T-helper 1 cell treated with Interleukin-12 subunit alpha and Interleukin-12 subunit beta and Interleukin-4 antibody, amounts not matched to agents 30 μg/mL and 1 μg/mL, for 36 hours (primary cell): ENCODE data around the gene ZNF28.
A peak's percentile ranks its signal among the peaks of the same experiment; 100 is the strongest.
"Not testable (repeated sequence)": the region's sequence is repeated elsewhere in the genome, so short reads cannot be mapped to it uniquely, and the experiment has no call there.

Experiments
- H3K27ac Mint-ChIP-seq: one replicate; pipeline ENCODE4 v1.8.0; 2021; ENCODE audit warnings: mild to moderate bottlenecking, mixed read lengths
- H3K27me3 Mint-ChIP-seq: one replicate; pipeline ENCODE4 v1.8.0; 2021; ENCODE audit warnings: low read depth, mixed read lengths
- H3K36me3 Mint-ChIP-seq: one replicate; pipeline ENCODE4 v1.8.0; 2021; ENCODE audit warnings: low read depth, mixed read lengths
- H3K4me1 Mint-ChIP-seq: one replicate; pipeline ENCODE4 v1.8.0; 2021; ENCODE audit warnings: low read depth, mixed read lengths
- H3K4me3 Mint-ChIP-seq: one replicate; pipeline ENCODE4 v1.8.0; 2021; ENCODE audit warnings: mild to moderate bottlenecking, moderate library complexity, mixed read lengths
- H3K9me3 Mint-ChIP-seq: one replicate; pipeline ENCODE4 v1.8.0; 2021; ENCODE audit warnings: mixed read lengths

ZNF28 gene

GRCh38 chr19:52821204-52821960 lies at the start of gene ZNF28:
Gene ZNF28, minus strand, starts transcription at chr19:52821633. Its CDS starts 3,675 bp downstream, at chr19:52817958.
- peak within 1 kb of the TSS; percentile 83 for H3K27ac Mint-ChIP-seq
- H3K36me3 Mint-ChIP-seq: peaks cover 30% of the 10 kb centered on the region
- peak within 1 kb of the TSS; percentile 97 for H3K4me3 Mint-ChIP-seq
- H3K9me3 Mint-ChIP-seq: peaks cover 33% of the 10 kb centered on the region
- H3K27me3 Mint-ChIP-seq: not testable (repeated sequence)
- peaks cover 10% of the 10 kb centered on the region for H3K4me1 Mint-ChIP-seq

- H3K9me3 Mint-ChIP-seq: peaks cover 42% of the 10 kb centered on the region
- H3K4me3 Mint-ChIP-seq, H3K27ac Mint-ChIP-seq, H3K4me1 Mint-ChIP-seq, H3K36me3 Mint-ChIP-seq, H3K27me3 Mint-ChIP-seq: not testable (repeated sequence)
Observed at GRCh38 chr19:52868031-52868430, 46.6 kb upstream of the ZNF28 start.

GRCh38 chr19:52857378-52858191 lies 36.2 kb upstream of the ZNF28 start, which contains the start of gene ZNF468:
Gene ZNF468, minus strand, starts transcription at chr19:52857619. Its CDS starts 3,347 bp downstream, at chr19:52854272.
- H3K9me3 Mint-ChIP-seq: peaks cover 33% of the 10 kb centered on the region
- not testable (repeated sequence) for H3K27me3 Mint-ChIP-seq, H3K4me1 Mint-ChIP-seq
- peak within 1 kb of the TSS; percentile 86 for H3K27ac Mint-ChIP-seq
- peaks cover 31% of the 10 kb centered on the region for H3K36me3 Mint-ChIP-seq
- peak within 1 kb of the TSS; percentile 89 for H3K4me3 Mint-ChIP-seq

GRCh38 chr19:52856540-52857377 lies 35.3 kb upstream of the ZNF28 start:
- H3K9me3 Mint-ChIP-seq: peaks cover 24% of the 10 kb centered on the region
- H3K4me1 Mint-ChIP-seq, H3K27me3 Mint-ChIP-seq: not testable (repeated sequence)
- peak overlapping the region; percentile 89 for H3K4me3 Mint-ChIP-seq
- H3K27ac Mint-ChIP-seq: peak overlapping the region; percentile 86
- peaks cover 35% of the 10 kb centered on the region for H3K36me3 Mint-ChIP-seq

- peaks cover 89% of the 10 kb centered on the region for H3K36me3 Mint-ChIP-seq
- not testable (repeated sequence) for H3K4me1 Mint-ChIP-seq, H3K4me3 Mint-ChIP-seq
Observed at GRCh38 chr19:52847352-52847751, 25.9 kb upstream of the ZNF28 start.

GRCh38 chr19:52840825-52841465 lies 19.5 kb upstream of the ZNF28 start:
- H3K27ac Mint-ChIP-seq, H3K27me3 Mint-ChIP-seq, H3K4me1 Mint-ChIP-seq, H3K4me3 Mint-ChIP-seq: not testable (repeated sequence)
- Mint-ChIP-seq H3K36me3 (peaks cover 89% of the 10 kb centered on the region), H3K9me3 (peaks cover 76% of the 10 kb centered on the region)

More at GRCh38 chr19:52847352-52847751, 25.9 kb upstream of the ZNF28 start:
- H3K9me3 Mint-ChIP-seq: peaks cover 55% of the 10 kb centered on the region
- not testable (repeated sequence) for H3K27ac Mint-ChIP-seq, H3K27me3 Mint-ChIP-seq

- Mint-ChIP-seq H3K36me3 (peaks cover 34% of the 10 kb centered on the region), H3K9me3 (peaks cover 67% of the 10 kb centered on the region)
- not testable (repeated sequence) for H3K4me3 Mint-ChIP-seq, H3K27me3 Mint-ChIP-seq, H3K4me1 Mint-ChIP-seq, H3K27ac Mint-ChIP-seq
Observed at GRCh38 chr19:52834289-52834688, 12.9 kb upstream of the ZNF28 start.

- peaks cover 29% of the 10 kb centered on the region for H3K36me3 Mint-ChIP-seq
- H3K4me1 Mint-ChIP-seq, H3K27ac Mint-ChIP-seq, H3K4me3 Mint-ChIP-seq, H3K27me3 Mint-ChIP-seq: not testable (repeated sequence)
- peaks cover 62% of the 10 kb centered on the region for H3K9me3 Mint-ChIP-seq
Observed at GRCh38 chr19:52833541-52833940, 12.1 kb upstream of the ZNF28 start.

- H3K27ac Mint-ChIP-seq, H3K4me1 Mint-ChIP-seq, H3K27me3 Mint-ChIP-seq, H3K36me3 Mint-ChIP-seq, H3K4me3 Mint-ChIP-seq: not testable (repeated sequence)
- peaks cover 40% of the 10 kb centered on the region for H3K9me3 Mint-ChIP-seq
Observed at GRCh38 chr19:52829866-52830265, 8.4 kb upstream of the ZNF28 start.

- peaks cover 6% of the 10 kb centered on the region for H3K36me3 Mint-ChIP-seq
- H3K4me1 Mint-ChIP-seq: peaks cover 4% of the 10 kb centered on the region
- H3K27me3 Mint-ChIP-seq: no peaks in the 10 kb centered on the region
- H3K9me3 Mint-ChIP-seq: peaks cover 33% of the 10 kb centered on the region
- no peak overlapping the region for H3K27ac Mint-ChIP-seq
- no peak overlapping the region for H3K4me3 Mint-ChIP-seq
Observed at GRCh38 chr19:52825765-52826164, 4.3 kb upstream of the ZNF28 start.

GRCh38 chr19:52823676-52824075 lies 2.2 kb upstream of the ZNF28 start:
- no peak overlapping the region for H3K4me3 Mint-ChIP-seq
- peaks cover 10% of the 10 kb centered on the region for H3K4me1 Mint-ChIP-seq
- H3K27me3 Mint-ChIP-seq: no peaks in the 10 kb centered on the region
- H3K27ac Mint-ChIP-seq: no peak overlapping the region
- H3K9me3 Mint-ChIP-seq: peaks cover 29% of the 10 kb centered on the region
- H3K36me3 Mint-ChIP-seq: peaks cover 13% of the 10 kb centered on the region

- Mint-ChIP-seq H3K4me3 (peak overlapping the region; percentile 97), H3K4me1 (peaks cover 10% of the 10 kb centered on the region), H3K27ac (peak overlapping the region; percentile 83), H3K36me3 (peaks cover 33% of the 10 kb centered on the region), H3K9me3 (peaks cover 33% of the 10 kb centered on the region)
- H3K27me3 Mint-ChIP-seq: not testable (repeated sequence)
Observed at GRCh38 chr19:52820472-52821203, 795 bp downstream of the ZNF28 start.

GRCh38 chr19:52809801-52810200 lies 11.6 kb downstream of the ZNF28 start:
- Mint-ChIP-seq H3K4me3 (no peak overlapping the region), H3K4me1 (no peaks in the 10 kb centered on the region), H3K27ac (no peak overlapping the region), H3K36me3 (peaks cover 68% of the 10 kb centered on the region), H3K27me3 (no peaks in the 10 kb centered on the region), H3K9me3 (peaks cover 38% of the 10 kb centered on the region)
